GM12878 (cell line): ENCODE data around the gene STPG1.

Source experiments
- HDAC2 ChIP-seq: fragments of 200-600 bp; sonication (generic); IDR thresholded peaks from 2 replicates; pipeline ENCODE4 v1.6.1; 2017
- MTA2 ChIP-seq: fragments of 450-650 bp; IDR thresholded peaks from 2 replicates; pipeline ENCODE4 v1.6.1; 2016; ENCODE audit warnings: low read depth, mild to moderate bottlenecking, moderate library complexity
- RAD21 ChIP-seq: IDR thresholded peaks from 2 replicates; pipeline ENCODE4 v1.6.1; 2011; ENCODE audit warnings: mild to moderate bottlenecking, low read depth, low read length, moderate library complexity; ENCODE audit not compliant: insufficient read depth
- SIN3A ChIP-seq: IDR thresholded peaks from 2 replicates; pipeline ENCODE4 v1.6.1; 2012; ENCODE audit warnings: low read depth, low read length, improper control_type of control experiment
- SREBF2 ChIP-seq: IDR thresholded peaks from 2 replicates; pipeline ENCODE4 v1.6.1; 2012; ENCODE audit warnings: mild to moderate bottlenecking, low read length
- TCF3 ChIP-seq: IDR thresholded peaks from 2 replicates; pipeline ENCODE4 v1.6.1; 2012; ENCODE audit warnings: low read depth, mild to moderate bottlenecking, low read length, borderline replicate concordance; ENCODE audit not compliant: insufficient read depth
- TF ChIP-seq, protein P1 (sequence below), 3 experiments: IDR thresholded peaks in 2 of 3; conservative IDR thresholded peaks in 1 of 3; 2 replicates each; pipeline ENCODE4 v1.5.1; 2011; ENCODE audit warnings: low read depth in 3 of 3, low read length in 3 of 3, mild to moderate bottlenecking in 3 of 3, control low read depth in 2 of 3, moderate library complexity in 2 of 3, inconsistent platforms in 1 of 3, mixed read lengths in 1 of 3; ENCODE audit not compliant: control insufficient read depth in 2 of 3, insufficient read depth in 1 of 3; ENCODE audit errors: extremely low read depth in 1 of 3
- TF ChIP-seq, protein P2 (sequence below): fragments of 450-650 bp; IDR thresholded peaks from 2 replicates; pipeline ENCODE4 v1.6.1; 2018; ENCODE audit warnings: mild to moderate bottlenecking, low read depth, moderate library complexity; ENCODE audit not compliant: partially characterized antibody
- TF ChIP-seq, protein P3 (sequence below): IDR thresholded peaks from 2 replicates; pipeline ENCODE4 v1.6.1; 2012; ENCODE audit warnings: improper control_type of control experiment, low read depth, low read length; ENCODE audit not compliant: insufficient replicate concordance

DNA sequence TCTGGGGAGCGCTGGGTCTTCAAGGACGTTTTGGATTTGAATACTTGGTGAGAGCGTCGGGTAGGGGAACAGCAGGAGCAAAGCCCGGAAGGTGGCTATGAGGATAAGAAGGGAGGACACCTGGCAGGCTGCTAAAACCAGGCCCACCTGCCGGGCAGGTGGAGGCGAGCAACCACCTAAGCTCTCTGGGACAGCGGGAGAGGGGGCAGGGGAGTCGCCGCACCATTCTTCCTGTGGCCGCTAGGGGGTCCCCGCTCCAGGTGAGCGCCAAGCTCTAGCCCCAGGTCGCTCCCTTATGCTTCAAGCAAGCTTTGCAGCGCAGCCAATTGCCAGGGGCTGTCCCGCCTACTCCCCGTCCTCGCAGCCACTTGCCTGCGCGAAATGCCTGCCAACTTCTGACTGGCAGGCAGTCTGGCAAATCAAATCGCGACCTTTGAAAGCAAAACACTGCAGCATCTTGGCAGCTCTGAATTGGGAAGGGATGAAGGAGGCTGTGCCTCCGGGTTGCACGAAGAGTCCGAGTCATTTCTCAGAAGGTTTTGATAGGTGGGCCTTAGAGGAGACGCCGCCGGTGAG lies 1.8 kb upstream of the STPG1 start, which contains the start of gene NIPAL3:
- TF ChIP-seq TCF3 (no peak), HDAC2 (no peak), RAD21 (peak; percentile 49), SIN3A (no peak), MTA2 (0 out of 2 replicates have a peak, but pooled peaks have one; percentile 21), SREBF2 (no peak)
- TF ChIP-seq, protein P1, sequence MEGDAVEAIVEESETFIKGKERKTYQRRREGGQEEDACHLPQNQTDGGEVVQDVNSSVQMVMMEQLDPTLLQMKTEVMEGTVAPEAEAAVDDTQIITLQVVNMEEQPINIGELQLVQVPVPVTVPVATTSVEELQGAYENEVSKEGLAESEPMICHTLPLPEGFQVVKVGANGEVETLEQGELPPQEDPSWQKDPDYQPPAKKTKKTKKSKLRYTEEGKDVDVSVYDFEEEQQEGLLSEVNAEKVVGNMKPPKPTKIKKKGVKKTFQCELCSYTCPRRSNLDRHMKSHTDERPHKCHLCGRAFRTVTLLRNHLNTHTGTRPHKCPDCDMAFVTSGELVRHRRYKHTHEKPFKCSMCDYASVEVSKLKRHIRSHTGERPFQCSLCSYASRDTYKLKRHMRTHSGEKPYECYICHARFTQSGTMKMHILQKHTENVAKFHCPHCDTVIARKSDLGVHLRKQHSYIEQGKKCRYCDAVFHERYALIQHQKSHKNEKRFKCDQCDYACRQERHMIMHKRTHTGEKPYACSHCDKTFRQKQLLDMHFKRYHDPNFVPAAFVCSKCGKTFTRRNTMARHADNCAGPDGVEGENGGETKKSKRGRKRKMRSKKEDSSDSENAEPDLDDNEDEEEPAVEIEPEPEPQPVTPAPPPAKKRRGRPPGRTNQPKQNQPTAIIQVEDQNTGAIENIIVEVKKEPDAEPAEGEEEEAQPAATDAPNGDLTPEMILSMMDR (IDR thresholded peaks at IDR 0.05 in 2 of 3, conservative IDR thresholded peaks at IDR 0.05 in 1 of 3; ENCODE audit: control insufficient read depth in 2 of 3, extremely low read depth in 1 of 3, insufficient read depth in 1 of 3, low read depth in 3 of 3, low read length in 3 of 3) = peak; percentile 91 to 95 (median 94)
- TF ChIP-seq, protein P2, sequence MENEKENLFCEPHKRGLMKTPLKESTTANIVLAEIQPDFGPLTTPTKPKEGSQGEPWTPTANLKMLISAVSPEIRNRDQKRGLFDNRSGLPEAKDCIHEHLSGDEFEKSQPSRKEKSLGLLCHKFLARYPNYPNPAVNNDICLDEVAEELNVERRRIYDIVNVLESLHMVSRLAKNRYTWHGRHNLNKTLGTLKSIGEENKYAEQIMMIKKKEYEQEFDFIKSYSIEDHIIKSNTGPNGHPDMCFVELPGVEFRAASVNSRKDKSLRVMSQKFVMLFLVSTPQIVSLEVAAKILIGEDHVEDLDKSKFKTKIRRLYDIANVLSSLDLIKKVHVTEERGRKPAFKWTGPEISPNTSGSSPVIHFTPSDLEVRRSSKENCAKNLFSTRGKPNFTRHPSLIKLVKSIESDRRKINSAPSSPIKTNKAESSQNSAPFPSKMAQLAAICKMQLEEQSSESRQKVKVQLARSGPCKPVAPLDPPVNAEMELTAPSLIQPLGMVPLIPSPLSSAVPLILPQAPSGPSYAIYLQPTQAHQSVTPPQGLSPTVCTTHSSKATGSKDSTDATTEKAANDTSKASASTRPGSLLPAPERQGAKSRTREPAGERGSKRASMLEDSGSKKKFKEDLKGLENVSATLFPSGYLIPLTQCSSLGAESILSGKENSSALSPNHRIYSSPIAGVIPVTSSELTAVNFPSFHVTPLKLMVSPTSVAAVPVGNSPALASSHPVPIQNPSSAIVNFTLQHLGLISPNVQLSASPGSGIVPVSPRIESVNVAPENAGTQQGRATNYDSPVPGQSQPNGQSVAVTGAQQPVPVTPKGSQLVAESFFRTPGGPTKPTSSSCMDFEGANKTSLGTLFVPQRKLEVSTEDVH = no peak
- TF ChIP-seq, protein P3, sequence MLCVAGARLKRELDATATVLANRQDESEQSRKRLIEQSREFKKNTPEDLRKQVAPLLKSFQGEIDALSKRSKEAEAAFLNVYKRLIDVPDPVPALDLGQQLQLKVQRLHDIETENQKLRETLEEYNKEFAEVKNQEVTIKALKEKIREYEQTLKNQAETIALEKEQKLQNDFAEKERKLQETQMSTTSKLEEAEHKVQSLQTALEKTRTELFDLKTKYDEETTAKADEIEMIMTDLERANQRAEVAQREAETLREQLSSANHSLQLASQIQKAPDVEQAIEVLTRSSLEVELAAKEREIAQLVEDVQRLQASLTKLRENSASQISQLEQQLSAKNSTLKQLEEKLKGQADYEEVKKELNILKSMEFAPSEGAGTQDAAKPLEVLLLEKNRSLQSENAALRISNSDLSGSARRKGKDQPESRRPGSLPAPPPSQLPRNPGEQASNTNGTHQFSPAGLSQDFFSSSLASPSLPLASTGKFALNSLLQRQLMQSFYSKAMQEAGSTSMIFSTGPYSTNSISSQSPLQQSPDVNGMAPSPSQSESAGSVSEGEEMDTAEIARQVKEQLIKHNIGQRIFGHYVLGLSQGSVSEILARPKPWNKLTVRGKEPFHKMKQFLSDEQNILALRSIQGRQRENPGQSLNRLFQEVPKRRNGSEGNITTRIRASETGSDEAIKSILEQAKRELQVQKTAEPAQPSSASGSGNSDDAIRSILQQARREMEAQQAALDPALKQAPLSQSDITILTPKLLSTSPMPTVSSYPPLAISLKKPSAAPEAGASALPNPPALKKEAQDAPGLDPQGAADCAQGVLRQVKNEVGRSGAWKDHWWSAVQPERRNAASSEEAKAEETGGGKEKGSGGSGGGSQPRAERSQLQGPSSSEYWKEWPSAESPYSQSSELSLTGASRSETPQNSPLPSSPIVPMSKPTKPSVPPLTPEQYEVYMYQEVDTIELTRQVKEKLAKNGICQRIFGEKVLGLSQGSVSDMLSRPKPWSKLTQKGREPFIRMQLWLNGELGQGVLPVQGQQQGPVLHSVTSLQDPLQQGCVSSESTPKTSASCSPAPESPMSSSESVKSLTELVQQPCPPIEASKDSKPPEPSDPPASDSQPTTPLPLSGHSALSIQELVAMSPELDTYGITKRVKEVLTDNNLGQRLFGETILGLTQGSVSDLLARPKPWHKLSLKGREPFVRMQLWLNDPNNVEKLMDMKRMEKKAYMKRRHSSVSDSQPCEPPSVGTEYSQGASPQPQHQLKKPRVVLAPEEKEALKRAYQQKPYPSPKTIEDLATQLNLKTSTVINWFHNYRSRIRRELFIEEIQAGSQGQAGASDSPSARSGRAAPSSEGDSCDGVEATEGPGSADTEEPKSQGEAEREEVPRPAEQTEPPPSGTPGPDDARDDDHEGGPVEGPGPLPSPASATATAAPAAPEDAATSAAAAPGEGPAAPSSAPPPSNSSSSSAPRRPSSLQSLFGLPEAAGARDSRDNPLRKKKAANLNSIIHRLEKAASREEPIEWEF = no peak
